Spleen (tissue), 11 donors: ENCODE results near the gene MAP2K3. TPM values are rescaled to one million over a fixed set of nuclear protein-coding genes. Genes with fewer than 3 reads are reported as not detected.

Source experiments
- DNase-seq: peaks from one replicate; pipeline ENCODE4 v3.0.0-alpha.2; 2020
- H3K27ac ChIP-seq, 8 donors: fragments of 200-600 bp; sonication (generic) in 7 of 8; 1 replicate in 4 of 8; 2 replicates in 4 of 8; pipeline versions ENCODE4 v1.5.0 to v1.8.0; 2016 to 2021; ENCODE audit warnings: inconsistent platforms in 4 of 8, mild to moderate bottlenecking in 4 of 8, moderate library complexity in 1 of 8
- H3K27me3 ChIP-seq, 7 donors: fragments of 200-600 bp; sonication (generic) in 6 of 7; replicated peaks in 1 of 7; 1 replicate in 4 of 7; 2 replicates in 3 of 7; pipeline versions ENCODE4 v1.5.0 to v1.8.0; 2016 to 2021; ENCODE audit warnings: inconsistent platforms in 3 of 7, mild to moderate bottlenecking in 1 of 7
- H3K36me3 ChIP-seq, 6 donors: fragments of 200-600 bp; sonication (generic) in 5 of 6; 1 replicate in 4 of 6; 2 replicates in 2 of 6; pipeline versions ENCODE4 v1.5.0 to v1.8.0; 2016 to 2021; ENCODE audit warnings: inconsistent platforms in 2 of 6
- H3K4me1 ChIP-seq, 6 donors: fragments of 200-600 bp; sonication (generic) in 5 of 6; 1 replicate in 3 of 6; 2 replicates in 3 of 6; pipeline versions ENCODE4 v1.5.0 to v1.8.0; 2016 to 2021; ENCODE audit warnings: inconsistent platforms in 3 of 6
- H3K4me3 ChIP-seq, 8 donors: fragments of 200-600 bp; sonication (generic) in 7 of 8; 1 replicate in 4 of 8; 2 replicates in 4 of 8; pipeline versions ENCODE4 v1.5.0 to v1.8.0; 2016 to 2021; ENCODE audit warnings: inconsistent platforms in 4 of 8, mild to moderate bottlenecking in 4 of 8, moderate library complexity in 2 of 8
- H3K9me3 ChIP-seq, 8 donors: fragments of 200-600 bp; sonication (generic) in 7 of 8; 1 replicate in 4 of 8; 2 replicates in 4 of 8; pipeline versions ENCODE4 v1.5.0 to v1.8.0; 2016 to 2021; ENCODE audit warnings: inconsistent platforms in 4 of 8
- CTCF ChIP-seq, 11 experiments: fragments of 200-600 bp in 7 of 11; fragments of 450-650 bp in 4 of 11; sonication (generic) in 4 of 11; IDR thresholded peaks in 8 of 11; conservative IDR thresholded peaks in 3 of 11; 1 replicate in 7 of 11; 2 replicates in 4 of 11; pipeline versions ENCODE4 v1.4.0 to v1.8.0; 2016 to 2021; ENCODE audit warnings: antibody characterized with exemption in 11 of 11, inconsistent platforms in 4 of 11, mild to moderate bottlenecking in 1 of 11
- POLR2A ChIP-seq, 3 donors: fragments of 450-650 bp; IDR thresholded peaks; one replicate each; pipeline ENCODE4 v1.5.1; 2017; ENCODE audit warnings: antibody characterized with exemption in 3 of 3, mild to moderate bottlenecking in 1 of 3
- POLR2AphosphoS5 ChIP-seq, 3 donors: sonication (generic); formaldehyde crosslinking; IDR thresholded peaks; one replicate each; pipeline ENCODE4 v1.5.1; 2017; ENCODE audit warnings: antibody characterized with exemption in 3 of 3
- WGBS, 5 donors: extraction: QIAGEN DNeasy Blood & Tissue Kit in 3 of 5; methylation state at CpG; one replicate each; pipeline versions ENCODE4 v1.1.5 to v1.1.7; 2013 to 2018; 5-methylcytosine and 5-hydroxymethylcytosine counted together
- intact Hi-C: fragments of 100-400 bp; cut with DNase I; formaldehyde crosslinking; loops from one replicate; pipeline ENCODE4 v1.15.0; 2023; ENCODE audit warnings: low total_unique reads
- polyA plus RNA-seq, 3 donors: library from polyadenylated mRNA; stranded (reverse); fragments of 200-250 nt; gene quantifications; one replicate each; pipeline ENCODE4 v1.2.1, GENCODE V29; 2013
- total RNA-seq, 7 donors: library from RNA; depleted of rRNA in 3 of 7; stranded (reverse); fragments of >200 nt in 3 of 7; fragmentation: NEBNext Ultra II Directional in 4 of 7; extraction: Animal tissue kit (Norgen Biotek cat#: 25700) in 4 of 7; gene quantifications; one replicate each; pipeline versions ENCODE4 v1.1.0 to v1.2.1, GENCODE V29; 2016 to 2021
- donor health status: healthy with polysubstance abuse.
- donor health status: DM: no; HTN: no; CAD: no; lungs with moderate emphysema.
- donor health status: DM: no; HTN: no; CAD: no.
- donor health status: Bipolar disorder and iron deficiency.
- donor health status: healthy.
- donor health status: DM: no; HTN: no; CAD: no.
- donor health status: DM: yes; HTN: yes; CAD: no.

The MAP2K3 gene
- total and polyA plus RNA-seq, 10 donors, result 31.7 to 121 (median 62.5) TPM

GRCh38 chr17:21298056-21298982 lies 13.8 kb downstream of the MAP2K3 start:
- WGBS, 5 donors, result 68 to 81% (median 80%) methylated on average over 22 of the region's 22 CpGs
- no peak overlapping the region for H3K4me3 ChIP-seq
- intact Hi-C loops, result no loop called here
- peaks cover 0 to 48% (median 25%) of the 10 kb centered on the region in 6 donors for H3K4me1 ChIP-seq
- TF ChIP-seq POLR2A (IDR thresholded peaks at IDR 0.05), result no peak
- TF ChIP-seq CTCF (IDR thresholded peaks at IDR 0.05 in 8 of 11, conservative IDR thresholded peaks at IDR 0.05 in 3 of 11), result no peak
- TF ChIP-seq POLR2AphosphoS5 (IDR thresholded peaks at IDR 0.05), result no peak
- DNase-seq, result no peak
- no peak overlapping the region for H3K27ac ChIP-seq
- H3K36me3 ChIP-seq, result peaks cover 5 to 98% (median 50%) of the 10 kb centered on the region in 6 donors
- no peaks in the 10 kb centered on the region for H3K9me3 ChIP-seq
- H3K27me3 ChIP-seq, result no peaks in the 10 kb centered on the region

- H3K4me1 ChIP-seq, result peaks cover 0 to 41% (median 24%) of the 10 kb centered on the region in 6 donors
- H3K27me3 ChIP-seq, result no peaks in the 10 kb centered on the region
- H3K4me3 ChIP-seq, result no peak overlapping the region
- DNase-seq, result no peak
- no peaks in the 10 kb centered on the region for H3K9me3 ChIP-seq
- no peak overlapping the region for H3K27ac ChIP-seq
- TF ChIP-seq POLR2AphosphoS5 (IDR thresholded peaks at IDR 0.05) (peak in 1 of 3 donors; percentile 4), POLR2A (IDR thresholded peaks at IDR 0.05) (no peak)
- WGBS, 5 donors, result 61 to 70% (median 65%) methylated on average over 13 of the region's 13 CpGs
- H3K36me3 ChIP-seq, result peaks cover 5 to 98% (median 57%) of the 10 kb centered on the region in 6 donors
- intact Hi-C loops, result no loop called here
These were observed 14.5 kb downstream of the MAP2K3 start for GRCh38 chr17:21298983-21299519.

GRCh38 chr17:21299981-21300600 lies 15.6 kb downstream of the MAP2K3 start:
- Histone ChIP-seq H3K9me3 (no peaks in the 10 kb centered on the region), H3K4me1 (peaks cover 0 to 31% (median 19%) of the 10 kb centered on the region in 6 donors), H3K36me3 (peaks cover 5 to 98% (median 67%) of the 10 kb centered on the region in 6 donors), H3K27ac (no peak overlapping the region), H3K27me3 (no peaks in the 10 kb centered on the region), H3K4me3 (no peak overlapping the region)
- no peak for DNase-seq
- no peak for TF ChIP-seq CTCF (IDR thresholded peaks at IDR 0.05 in 8 of 11, conservative IDR thresholded peaks at IDR 0.05 in 3 of 11)
- TF ChIP-seq POLR2AphosphoS5 (IDR thresholded peaks at IDR 0.05), result no peak
- no peak for TF ChIP-seq POLR2A (IDR thresholded peaks at IDR 0.05)
- intact Hi-C loops, result no loop called here
- WGBS, 5 donors, result 58 to 64% (median 63%) methylated on average over 7 of the region's 7 CpGs

- no peaks in the 10 kb centered on the region for H3K9me3 ChIP-seq
- peaks cover 0 to 23% (median 15%) of the 10 kb centered on the region in 6 donors for H3K4me1 ChIP-seq
- intact Hi-C loops, result no loop called here
- H3K27me3 ChIP-seq, result no peaks in the 10 kb centered on the region
- H3K36me3 ChIP-seq, result peaks cover 5 to 100% (median 71%) of the 10 kb centered on the region in 6 donors
- 71 to 79% (median 76%) methylated on average over 31 of the region's 31 CpGs for WGBS, 5 donors
- no peak for DNase-seq
- TF ChIP-seq POLR2AphosphoS5 (IDR thresholded peaks at IDR 0.05) (peak in 1 of 3 donors; percentile 45), CTCF (IDR thresholded peaks at IDR 0.05 in 8 of 11, conservative IDR thresholded peaks at IDR 0.05 in 3 of 11) (no peak), POLR2A (IDR thresholded peaks at IDR 0.05) (no peak)
- no peak overlapping the region for H3K27ac ChIP-seq
- H3K4me3 ChIP-seq, result no peak overlapping the region
These were observed 16.4 kb downstream of the MAP2K3 start for GRCh38 chr17:21300601-21301571.
